GM23338 (cell line): ENCODE results near the gene UNC45B. TPM values are rescaled to one million over a fixed set of nuclear protein-coding genes. Genes with fewer than 3 reads are reported as not detected.
"Not testable (repeated sequence)": the region's sequence is repeated elsewhere in the genome, so short reads cannot be mapped to it uniquely, and the experiment has no call there.

Experiments used
- ATAC-seq: fragments of 200-7000 bp; cut with Tn5 transposase; 3 replicates; pipeline ENCODE4 v1.9.1; 2020
- DNase-seq: peaks from one replicate; pipeline ENCODE4 v3.0.0-alpha.2; 2015; ENCODE audit warnings: low spot score
- H2AFZ ChIP-seq: fragments of 200-600 bp; sonication (generic); 2 replicates; pipeline ENCODE4 v1.8.0; 2016; ENCODE audit warnings: antibody characterized with exemption, mild to moderate bottlenecking, moderate library complexity
- H3F3A ChIP-seq: fragments of 200-600 bp; sonication (generic); replicated peaks from 2 replicates; pipeline ENCODE4 v1.8.0; 2017; ENCODE audit warnings: antibody characterized with exemption, mixed run types, low read depth
- H3K27ac ChIP-seq: fragments of 200-600 bp; sonication (generic); 2 replicates; pipeline ENCODE4 v1.6.1; 2016; ENCODE audit warnings: low read depth
- H3K27me3 ChIP-seq: fragments of 200-600 bp; sonication (generic); 2 replicates; pipeline ENCODE4 v1.8.0; 2016; ENCODE audit warnings: mild to moderate bottlenecking, mixed run types, moderate library complexity; ENCODE audit not compliant: insufficient read depth
- H3K36me3 ChIP-seq: fragments of 200-600 bp; sonication (generic); 2 replicates; pipeline ENCODE4 v1.8.0; 2016; ENCODE audit warnings: mild to moderate bottlenecking; ENCODE audit not compliant: insufficient read depth
- H3K4me1 ChIP-seq: fragments of 200-600 bp; sonication (generic); 2 replicates; pipeline ENCODE4 v1.8.0; 2016; ENCODE audit warnings: mild to moderate bottlenecking, moderate library complexity; ENCODE audit not compliant: insufficient read depth
- H3K4me2 ChIP-seq: fragments of 200-600 bp; sonication (generic); 2 replicates; pipeline ENCODE4 v1.7.1; 2017; ENCODE audit warnings: mixed run types
- H3K4me3 ChIP-seq: fragments of 200-600 bp; sonication (generic); 2 replicates; pipeline ENCODE4 v1.6.1; 2016; ENCODE audit warnings: mixed run types
- H3K79me2 ChIP-seq: fragments of 200-600 bp; sonication (generic); replicated peaks from 2 replicates; pipeline ENCODE4 v1.8.0; 2017; ENCODE audit warnings: mild to moderate bottlenecking; ENCODE audit not compliant: insufficient read depth
- H3K9me2 ChIP-seq: fragments of 200-600 bp; sonication (generic); 2 replicates; pipeline ENCODE4 v1.8.0; 2017; ENCODE audit not compliant: insufficient read depth
- H4K20me1 ChIP-seq: fragments of 200-600 bp; sonication (generic); replicated peaks from 2 replicates; pipeline ENCODE4 v1.8.0; 2017; ENCODE audit warnings: mild to moderate bottlenecking; ENCODE audit not compliant: insufficient read depth
- H3K27ac Mint-ChIP-seq: 2 replicates; pipeline ENCODE4 v1.8.0; 2020; ENCODE audit warnings: inconsistent platforms, mild to moderate bottlenecking, moderate library complexity, mixed read lengths
- H3K27me3 Mint-ChIP-seq: 3 replicates; pipeline ENCODE4 v1.8.0; 2022; ENCODE audit warnings: low read depth, mild to moderate bottlenecking, moderate library complexity, mixed read lengths, inconsistent platforms; ENCODE audit not compliant: insufficient read depth, poor library complexity
- H3K36me3 Mint-ChIP-seq: 3 replicates; pipeline ENCODE4 v1.8.0; 2021; ENCODE audit warnings: low read depth, mild to moderate bottlenecking, inconsistent platforms, moderate library complexity, mixed read lengths
- H3K4me1 Mint-ChIP-seq: 3 replicates; pipeline ENCODE4 v1.8.0; 2020; ENCODE audit warnings: mild to moderate bottlenecking, inconsistent platforms, mixed read lengths
- H3K4me3 Mint-ChIP-seq: 3 replicates; pipeline ENCODE4 v1.8.0; 2021; ENCODE audit warnings: moderate library complexity, mild to moderate bottlenecking, inconsistent platforms, mixed read lengths
- H3K9me3 Mint-ChIP-seq: 3 replicates; pipeline ENCODE4 v1.8.0; 2020; ENCODE audit warnings: moderate library complexity, mild to moderate bottlenecking, inconsistent platforms, mixed read lengths
- EZH2 ChIP-seq: fragments of 200-600 bp; sonication (generic); IDR thresholded peaks from one replicate; pipeline ENCODE4 v1.8.0; 2017; ENCODE audit warnings: antibody characterized with exemption, mild to moderate bottlenecking, low read depth; ENCODE audit not compliant: unreplicated experiment
- JUNB ChIP-seq: IDR thresholded peaks from one replicate; pipeline ENCODE4 v1.6.1; 2016; ENCODE audit warnings: antibody characterized with exemption; ENCODE audit not compliant: unreplicated experiment
- NANOG ChIP-seq: IDR thresholded peaks from 2 replicates; pipeline ENCODE4 v1.6.1; 2016; ENCODE audit warnings: antibody characterized with exemption, borderline replicate concordance
- POLR2AphosphoS5 ChIP-seq: IDR thresholded peaks from 2 replicates; pipeline ENCODE4 v1.6.1; 2016; ENCODE audit warnings: antibody characterized with exemption, low read depth
- REST ChIP-seq: IDR thresholded peaks from one replicate; pipeline ENCODE4 v1.6.1; 2018; ENCODE audit warnings: antibody characterized with exemption; ENCODE audit not compliant: unreplicated experiment
- ZNF331 ChIP-seq: fragments of 250-450 bp; sonication (Bioruptor Pico); IDR thresholded peaks from 2 replicates; pipeline ENCODE4 v1.5.0; 2020; ENCODE audit warnings: low read depth, mild to moderate bottlenecking, moderate library complexity
- ZNF462 ChIP-seq: fragments of 250-450 bp; sonication (Bioruptor Pico); IDR thresholded peaks from 2 replicates; pipeline ENCODE4 v1.5.0; 2020; ENCODE audit warnings: mild to moderate bottlenecking, moderate library complexity
- polyA plus RNA-seq: library from polyadenylated mRNA; unstranded; fragments of >200 nt; fragmentation: Nextera tagmentation; extraction: Ambion mirVana; gene quantifications from 2 replicates; pipeline ENCODE4 v1.2.1, GENCODE V29; 2016
- total RNA-seq: library from RNA; depleted of rRNA; stranded (reverse); fragments of >200 nt; shearing (Covaris generic); gene quantifications from 2 replicates; pipeline ENCODE4 v1.2.3, GENCODE V29; 2014
- TF ChIP-seq, protein P1 (sequence below): IDR thresholded peaks from 2 replicates; pipeline ENCODE4 v1.6.1; 2016; ENCODE audit warnings: antibody characterized with exemption

The UNC45B gene
- total and polyA plus RNA-seq, 2 experiments from 2014 or later: 0.03 TPM; not detected in 1

DNA sequence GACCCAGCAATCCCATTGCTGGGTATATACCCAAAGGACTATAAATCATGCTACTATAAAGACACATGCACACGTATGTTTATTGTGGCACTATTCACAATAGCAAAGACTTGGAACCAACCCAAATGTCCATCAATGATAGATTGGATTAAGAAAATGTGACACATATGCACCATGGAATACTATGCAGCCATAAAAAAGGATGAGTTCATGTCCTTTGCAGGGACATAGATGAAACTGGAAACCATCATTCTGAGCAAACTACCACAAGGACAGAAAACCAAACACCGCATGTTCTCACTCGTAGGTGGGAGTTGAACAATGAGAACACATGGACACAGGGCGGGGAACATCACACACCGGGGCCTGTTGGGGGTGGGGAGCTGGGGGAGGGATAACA, 31.8 kb downstream of the UNC45B start:
- H3K36me3 ChIP-seq, H4K20me1 ChIP-seq, H3K4me3 Mint-ChIP-seq, H3K27me3 ChIP-seq, H3K9me2 ChIP-seq, H3K4me1 ChIP-seq, H3K4me3 ChIP-seq, DNase-seq, ATAC-seq, H3K27ac ChIP-seq, H3K4me2 ChIP-seq, H3K36me3 Mint-ChIP-seq, H2AFZ ChIP-seq, H3K4me1 Mint-ChIP-seq, H3K27ac Mint-ChIP-seq, H3K79me2 ChIP-seq, H3F3A ChIP-seq: not testable (repeated sequence)
- peaks cover 13% of the 10 kb centered on the region for H3K9me3 Mint-ChIP-seq
- peaks cover 13% of the 10 kb centered on the region for H3K27me3 Mint-ChIP-seq

GRCh38 chr17:35183332-35183731, 35.7 kb downstream of the UNC45B start:
- no peak for TF ChIP-seq REST
- TF ChIP-seq EZH2: no peak
- TF ChIP-seq ZNF331 (CRISPR knock-in tag): no peak
- TF ChIP-seq, protein P1, sequence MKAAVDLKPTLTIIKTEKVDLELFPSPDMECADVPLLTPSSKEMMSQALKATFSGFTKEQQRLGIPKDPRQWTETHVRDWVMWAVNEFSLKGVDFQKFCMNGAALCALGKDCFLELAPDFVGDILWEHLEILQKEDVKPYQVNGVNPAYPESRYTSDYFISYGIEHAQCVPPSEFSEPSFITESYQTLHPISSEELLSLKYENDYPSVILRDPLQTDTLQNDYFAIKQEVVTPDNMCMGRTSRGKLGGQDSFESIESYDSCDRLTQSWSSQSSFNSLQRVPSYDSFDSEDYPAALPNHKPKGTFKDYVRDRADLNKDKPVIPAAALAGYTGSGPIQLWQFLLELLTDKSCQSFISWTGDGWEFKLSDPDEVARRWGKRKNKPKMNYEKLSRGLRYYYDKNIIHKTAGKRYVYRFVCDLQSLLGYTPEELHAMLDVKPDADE: no peak
- TF ChIP-seq POLR2AphosphoS5: no peak
- TF ChIP-seq ZNF462 (CRISPR knock-in tag): no peak
- no peak for TF ChIP-seq NANOG
- TF ChIP-seq JUNB: no peak
- DNase-seq: no peak
- Histone ChIP-seq H3K79me2 (no peaks in the 10 kb centered on the region), H3K36me3 (no peaks in the 10 kb centered on the region), H4K20me1 (no peaks in the 10 kb centered on the region), H3K4me1 (no peaks in the 10 kb centered on the region), H3F3A (no peaks in the 10 kb centered on the region), H3K4me2 (no peak overlapping the region), H3K4me3 (no peak overlapping the region), H3K27me3 (no peaks in the 10 kb centered on the region), H3K27ac (no peak overlapping the region), H3K9me2 (no peaks in the 10 kb centered on the region; the same call in 1 of the 2 replicates), H2AFZ (no peak overlapping the region)
- Mint-ChIP-seq H3K9me3 (peaks cover 13% of the 10 kb centered on the region; the same call in 2 of the 3 replicates), H3K27me3 (peaks cover 8% of the 10 kb centered on the region), H3K4me3 (no peak overlapping the region), H3K4me1 (no peaks in the 10 kb centered on the region), H3K36me3 (no peaks in the 10 kb centered on the region), H3K27ac (no peak overlapping the region)
- ATAC-seq: no peak
